NCI-H82 (cell line): ENCODE data around the gene CIRBP.
"Not testable (repeated sequence)": the region's sequence is repeated elsewhere in the genome, so short reads cannot be mapped to it uniquely, and the experiment has no call there.

Source experiments
- DNase-seq: peaks from one replicate; lab custom pipeline; 2025; lab: John Stamatoyannopoulos, UW

Gene CIRBP

DNA sequence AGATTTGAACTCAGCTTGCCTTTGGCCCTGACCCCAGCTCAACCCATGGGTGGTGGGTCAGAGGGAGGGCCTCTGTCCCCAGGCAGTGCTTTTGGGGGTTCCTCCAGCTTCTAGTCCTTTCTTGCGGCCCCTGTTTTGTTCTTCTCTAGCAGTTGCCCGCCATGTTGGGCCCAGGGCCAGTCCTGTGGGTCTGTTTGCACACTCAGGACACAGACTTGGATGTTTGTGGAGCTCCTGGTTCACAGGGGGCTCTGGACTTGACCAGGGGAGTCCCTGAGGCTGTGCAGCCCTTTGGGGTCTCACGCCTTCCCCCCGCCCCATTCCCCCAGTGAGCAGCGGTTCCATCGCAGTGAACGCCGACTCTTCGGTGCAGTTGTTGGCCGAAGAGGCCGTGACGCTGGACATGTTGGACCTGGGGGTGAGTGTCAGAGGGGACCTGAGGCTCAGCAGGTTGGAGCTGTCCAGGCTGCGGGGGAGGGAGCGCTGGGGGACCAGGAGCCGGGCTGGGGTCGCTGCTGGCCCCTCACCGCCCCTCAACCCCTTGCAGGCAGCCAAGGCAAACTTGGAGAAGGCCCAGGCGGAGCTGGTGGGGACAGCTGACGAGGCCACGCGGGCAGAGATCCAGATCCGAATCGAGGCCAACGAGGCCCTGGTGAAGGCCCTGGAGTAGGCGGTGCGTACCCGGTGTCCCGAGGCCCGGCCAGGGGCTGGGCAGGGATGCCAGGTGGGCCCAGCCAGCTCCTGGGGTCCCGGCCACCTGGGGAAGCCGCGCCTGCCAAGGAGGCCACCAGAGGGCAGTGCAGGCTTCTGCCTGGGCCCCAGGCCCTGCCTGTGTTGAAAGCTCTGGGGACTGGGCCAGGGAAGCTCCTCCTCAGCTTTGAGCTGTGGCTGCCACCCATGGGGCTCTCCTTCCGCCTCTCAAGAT, 25.1 kb upstream of the CIRBP start:
- DNase-seq, result peak; percentile 81

DNA sequence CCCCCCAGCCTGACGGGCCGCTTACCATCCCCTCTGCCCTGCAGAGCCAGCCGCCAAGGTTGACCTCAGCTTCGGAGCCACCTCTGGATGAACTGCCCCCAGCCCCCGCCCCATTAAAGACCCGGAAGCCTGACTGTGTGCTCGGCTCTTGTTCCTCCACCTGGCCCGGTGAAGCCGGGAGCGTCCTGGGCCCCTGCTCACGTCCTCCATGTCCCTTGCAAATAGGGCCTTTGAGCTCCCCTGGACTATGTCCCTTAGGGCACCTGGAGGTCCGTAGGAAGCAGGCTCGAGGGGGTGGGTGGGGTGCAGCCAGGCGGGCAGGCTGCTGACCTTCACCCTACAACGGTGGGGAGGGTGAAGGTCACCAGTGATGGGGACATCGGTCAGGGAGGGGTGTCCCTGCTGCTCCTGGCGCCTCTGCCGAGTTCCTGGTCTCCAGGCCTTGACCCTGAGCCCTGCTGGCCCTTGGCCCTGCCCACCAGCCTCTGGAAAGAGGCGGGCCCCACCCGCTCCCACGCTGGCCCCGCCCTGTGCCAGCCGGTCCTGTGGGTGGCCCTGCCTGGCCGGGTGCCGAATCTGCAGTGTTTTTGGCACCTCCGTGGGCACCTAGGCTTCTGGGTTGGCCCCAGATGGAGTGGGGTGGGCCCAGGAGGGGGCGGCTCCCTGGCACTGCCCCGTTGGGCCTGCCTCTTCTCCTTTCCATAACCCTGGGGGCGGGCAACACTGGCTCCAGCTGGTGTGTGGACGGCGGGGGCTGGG, 24.3 kb upstream of the CIRBP start:
- DNase-seq, result no peak

DNA sequence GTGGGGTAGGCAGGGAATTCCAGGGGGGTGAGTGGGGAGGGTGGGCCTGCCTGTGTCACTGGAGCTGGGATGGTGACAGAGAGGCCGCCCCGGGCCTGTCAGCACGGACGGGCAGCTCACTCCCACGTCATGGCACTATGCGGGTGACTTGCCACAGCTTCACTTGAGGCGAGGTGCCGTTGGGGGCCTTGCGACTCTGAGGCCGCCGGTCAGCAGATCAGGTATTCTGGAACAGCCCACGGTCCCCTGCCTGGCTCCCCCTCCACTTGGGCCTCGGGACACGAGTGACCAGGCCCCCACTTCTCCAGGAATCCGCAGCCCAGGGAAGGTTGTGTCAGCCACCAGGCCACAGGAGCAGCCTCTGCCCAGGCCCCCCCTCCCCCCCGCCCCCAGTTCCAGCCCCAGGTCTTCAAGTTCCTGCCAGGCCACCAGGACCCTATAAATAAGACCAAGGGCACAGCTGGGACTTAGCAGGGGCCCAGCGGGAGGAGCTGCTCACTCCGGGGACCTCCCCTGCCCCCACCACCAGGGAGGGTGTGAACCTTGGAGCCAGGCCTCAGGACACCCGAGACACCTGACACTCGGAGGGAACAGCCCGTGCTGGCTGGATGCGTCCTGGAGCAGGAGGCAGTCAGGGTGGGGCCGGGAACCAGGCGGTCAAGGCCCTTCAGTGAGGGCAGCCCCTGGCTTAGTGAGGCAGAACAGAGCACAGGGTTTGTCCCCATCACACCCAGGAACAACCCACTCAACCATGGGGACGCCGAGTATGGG, 23.5 kb upstream of the CIRBP start:
- peak; percentile 26 for DNase-seq

DNA sequence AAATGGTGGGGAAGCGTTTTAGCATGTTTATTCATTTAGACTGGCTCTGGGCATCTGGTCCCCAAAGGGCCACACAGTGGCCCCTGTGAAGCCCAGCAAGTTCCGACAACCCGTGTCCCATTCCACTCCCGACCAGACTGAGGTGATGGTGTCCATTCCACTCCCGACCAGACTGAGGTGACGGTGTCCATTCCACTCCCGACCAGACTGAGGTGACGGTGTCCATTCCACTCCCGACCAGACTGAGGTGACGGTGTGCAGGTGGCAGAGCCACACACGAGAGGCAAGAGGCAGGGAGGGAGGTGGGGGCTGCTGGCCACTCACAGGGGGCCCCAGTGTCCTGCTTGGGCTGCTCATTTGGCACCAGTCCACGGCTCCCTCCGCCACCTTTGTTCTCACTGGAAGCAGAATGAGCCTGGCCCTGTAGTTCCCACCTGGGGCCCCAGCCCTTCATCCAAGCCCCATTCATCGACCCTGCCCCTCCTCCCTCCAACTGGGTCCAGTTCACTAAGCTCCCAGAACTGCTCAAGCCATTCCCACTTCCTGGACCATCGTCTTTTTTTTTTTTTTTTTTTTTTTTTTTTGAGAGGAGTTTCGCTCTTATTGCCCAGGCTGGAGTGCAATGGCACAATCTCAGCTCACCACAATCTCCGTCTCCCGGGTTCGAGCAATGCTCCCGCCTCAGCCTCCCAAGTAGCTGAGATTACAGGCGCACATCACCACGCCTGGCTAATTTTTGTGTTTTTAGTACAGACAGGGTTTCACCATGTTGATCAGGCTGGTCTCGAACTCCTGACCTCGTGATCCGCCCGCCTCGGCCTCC, 22.7 kb upstream of the CIRBP start:
- not testable (repeated sequence) for DNase-seq

DNA sequence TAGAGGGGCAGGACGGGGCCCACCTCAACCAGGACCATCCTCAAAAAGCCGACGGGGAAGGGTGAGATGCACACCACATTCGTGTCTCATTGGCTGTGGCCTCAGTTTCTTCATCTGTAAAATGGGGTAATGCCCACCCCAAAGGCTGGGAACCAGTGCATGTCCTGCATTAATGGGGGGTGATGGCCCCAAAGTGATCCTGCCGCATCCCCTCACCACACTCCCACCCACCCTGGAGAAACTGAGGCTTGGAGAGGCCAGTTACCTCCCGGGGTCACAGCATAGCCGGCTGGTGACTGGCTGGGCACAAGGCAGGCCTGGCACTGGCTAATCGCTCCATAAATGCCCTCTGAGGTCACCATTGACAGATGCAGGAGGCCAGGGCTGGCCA, 21.4 kb upstream of the CIRBP start:
- no peak for DNase-seq

DNA sequence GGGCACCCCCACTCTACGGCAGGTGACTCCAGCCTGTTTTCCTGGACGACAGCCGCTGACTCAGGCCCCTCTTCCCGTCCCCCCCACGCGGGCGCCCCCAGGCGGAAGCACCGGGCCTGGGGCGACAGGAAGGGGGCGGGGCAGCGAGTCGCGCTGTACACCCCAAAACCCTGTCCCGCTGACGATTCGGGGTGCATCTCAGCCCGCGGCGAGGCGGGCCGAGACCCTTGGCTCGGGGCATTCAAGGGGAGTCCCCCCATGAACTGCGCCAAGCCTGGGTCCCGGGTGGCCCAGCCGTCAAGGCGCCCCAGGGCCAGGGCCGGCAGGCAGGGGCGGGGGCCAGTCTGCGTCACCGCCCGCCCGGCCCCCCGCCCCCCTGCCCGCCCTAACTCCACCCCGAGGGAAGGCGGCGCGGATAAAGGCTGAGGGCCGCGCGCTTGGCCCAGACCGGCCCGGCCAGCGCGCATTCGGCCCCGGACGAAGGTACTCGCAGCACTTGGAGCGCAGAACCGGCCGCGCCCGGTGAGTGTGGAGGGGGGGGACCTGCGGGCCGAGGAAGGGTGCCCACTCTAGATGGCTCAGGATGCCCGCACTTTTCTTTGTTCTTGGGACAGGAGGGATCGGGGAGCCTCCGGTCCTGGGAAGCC, 20.9 kb upstream of the CIRBP start, which contains the start of gene MIDN:
Gene MIDN, plus strand, starts transcription at position 445 of the 647 bp plus-strand sequence. CDS start 1,714 bp downstream, outside the sequence.
- DNase-seq, result peak; percentile 77

DNA sequence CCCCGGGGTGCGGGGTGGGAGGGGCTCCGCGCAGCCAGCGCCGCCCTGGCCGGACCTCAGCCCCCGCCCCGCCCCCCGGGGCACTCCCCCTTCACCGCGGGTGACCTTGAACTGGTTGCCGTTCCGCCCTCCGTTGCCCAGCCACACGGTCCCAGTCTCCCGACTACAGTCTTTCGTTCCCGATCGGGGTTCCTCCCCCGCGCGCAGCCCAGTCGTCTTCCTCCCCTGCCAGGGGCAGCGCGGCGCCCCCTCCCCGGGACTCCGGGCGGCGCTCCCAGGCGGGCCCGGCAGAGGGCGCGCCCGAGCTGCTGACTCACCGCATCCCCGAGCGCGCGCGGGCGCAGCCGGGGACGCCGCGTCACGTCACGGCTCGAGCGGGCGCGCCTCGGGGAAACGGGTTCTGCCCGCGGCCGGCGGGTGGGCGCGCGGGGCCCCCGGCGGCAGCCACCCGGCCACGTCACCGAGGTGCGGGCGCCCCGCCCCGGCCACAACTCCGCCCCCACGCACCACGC, 20.3 kb upstream of the CIRBP start:
- DNase-seq, result peak; percentile 77

DNA sequence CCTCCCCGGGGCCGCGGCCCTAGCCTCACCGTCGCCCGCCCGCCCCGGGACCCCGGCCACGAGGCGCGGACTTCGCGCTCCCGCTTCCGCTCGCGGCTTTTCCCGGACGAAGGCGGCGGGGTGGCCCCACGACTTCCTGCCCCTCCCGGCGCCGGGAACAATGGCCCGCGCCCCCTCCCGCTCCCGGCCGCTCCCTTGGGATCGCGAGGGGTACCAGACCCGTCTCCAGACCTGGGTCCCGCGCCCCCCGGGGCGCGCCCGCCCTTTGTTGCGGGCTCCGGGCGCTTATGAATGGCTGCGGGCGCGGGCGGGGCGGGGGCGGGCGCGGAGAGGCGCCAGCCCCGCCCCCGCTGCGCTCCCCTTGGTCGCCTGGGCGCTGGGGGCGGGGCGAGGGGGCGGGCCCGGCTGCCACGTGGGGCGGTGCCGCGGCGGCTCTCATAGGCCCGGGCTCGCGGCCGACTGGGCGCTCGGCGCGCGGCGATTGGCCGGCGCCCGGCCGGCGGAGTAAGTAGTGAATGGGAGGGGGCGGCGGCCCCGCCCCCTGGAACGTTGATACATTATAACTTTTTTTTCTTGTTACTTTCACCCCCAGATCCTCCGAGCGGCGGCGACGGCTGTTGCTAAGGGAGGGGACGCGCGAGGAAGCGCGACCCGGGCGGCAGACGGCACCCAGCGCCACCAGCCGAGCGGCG, 19.7 kb upstream of the CIRBP start:
- peak; percentile 92 for DNase-seq

DNA sequence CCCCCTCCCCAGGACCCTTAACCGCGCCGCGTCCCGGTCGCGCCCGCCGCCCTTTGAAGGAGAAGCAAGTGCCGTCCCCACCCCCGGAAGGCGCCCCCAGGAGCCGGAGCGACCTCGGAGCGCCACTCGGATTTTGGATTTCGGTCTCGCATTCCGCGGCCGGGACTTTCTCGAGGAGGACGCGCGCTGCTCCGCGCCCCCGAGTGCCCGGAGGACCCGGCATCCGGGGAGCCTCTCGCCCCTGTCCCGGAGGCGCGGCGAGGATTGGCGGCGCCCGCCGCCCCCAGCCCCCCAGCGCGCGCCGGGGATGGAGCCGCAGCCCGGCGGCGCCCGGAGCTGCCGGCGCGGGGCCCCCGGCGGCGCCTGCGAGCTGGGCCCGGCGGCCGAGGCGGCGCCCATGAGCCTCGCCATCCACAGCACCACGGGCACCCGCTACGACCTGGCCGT, 19.1 kb upstream of the CIRBP start:
- DNase-seq, result no peak

DNA sequence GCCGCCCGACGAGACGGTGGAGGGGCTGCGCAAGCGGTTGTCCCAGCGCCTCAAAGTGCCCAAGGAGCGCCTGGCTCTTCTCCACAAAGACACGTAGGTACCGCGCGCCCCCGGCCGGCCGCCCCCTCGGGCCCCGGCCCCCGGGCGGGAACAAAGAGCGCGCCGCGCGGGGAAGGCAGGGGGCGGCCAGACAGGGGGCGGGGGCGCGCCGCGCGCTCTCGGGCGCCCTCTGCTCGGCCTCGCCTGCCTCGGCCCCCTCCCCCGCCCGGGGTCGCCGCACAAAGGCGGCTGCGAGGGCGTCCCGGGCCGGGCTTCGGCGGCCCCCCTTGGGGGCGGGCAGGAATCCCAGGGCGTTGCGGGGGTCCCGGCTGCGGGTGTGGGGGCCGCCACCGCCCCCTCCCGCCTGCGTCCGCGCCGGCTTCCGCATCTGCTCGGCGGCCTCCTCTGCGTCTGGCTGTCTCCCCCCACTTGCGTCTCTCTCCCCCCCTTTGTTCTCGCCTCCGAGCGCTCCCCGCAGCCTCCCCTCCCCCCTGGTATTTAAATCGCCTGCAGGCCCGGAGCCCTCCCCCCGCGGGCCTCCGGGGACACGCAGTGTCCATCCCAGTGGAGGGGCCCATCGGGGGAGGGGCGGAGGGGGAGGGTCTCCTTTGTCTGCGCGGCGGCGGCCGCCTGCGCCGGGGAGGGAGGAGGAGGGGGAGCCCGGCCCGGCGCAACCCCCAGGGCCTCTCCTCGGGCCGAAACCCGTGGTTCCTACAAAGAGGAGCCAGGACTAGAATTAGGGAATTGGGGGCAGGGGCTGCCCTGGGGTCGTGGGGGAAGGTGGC, 18.5 kb upstream of the CIRBP start:
- peak; percentile 91 for DNase-seq

DNA sequence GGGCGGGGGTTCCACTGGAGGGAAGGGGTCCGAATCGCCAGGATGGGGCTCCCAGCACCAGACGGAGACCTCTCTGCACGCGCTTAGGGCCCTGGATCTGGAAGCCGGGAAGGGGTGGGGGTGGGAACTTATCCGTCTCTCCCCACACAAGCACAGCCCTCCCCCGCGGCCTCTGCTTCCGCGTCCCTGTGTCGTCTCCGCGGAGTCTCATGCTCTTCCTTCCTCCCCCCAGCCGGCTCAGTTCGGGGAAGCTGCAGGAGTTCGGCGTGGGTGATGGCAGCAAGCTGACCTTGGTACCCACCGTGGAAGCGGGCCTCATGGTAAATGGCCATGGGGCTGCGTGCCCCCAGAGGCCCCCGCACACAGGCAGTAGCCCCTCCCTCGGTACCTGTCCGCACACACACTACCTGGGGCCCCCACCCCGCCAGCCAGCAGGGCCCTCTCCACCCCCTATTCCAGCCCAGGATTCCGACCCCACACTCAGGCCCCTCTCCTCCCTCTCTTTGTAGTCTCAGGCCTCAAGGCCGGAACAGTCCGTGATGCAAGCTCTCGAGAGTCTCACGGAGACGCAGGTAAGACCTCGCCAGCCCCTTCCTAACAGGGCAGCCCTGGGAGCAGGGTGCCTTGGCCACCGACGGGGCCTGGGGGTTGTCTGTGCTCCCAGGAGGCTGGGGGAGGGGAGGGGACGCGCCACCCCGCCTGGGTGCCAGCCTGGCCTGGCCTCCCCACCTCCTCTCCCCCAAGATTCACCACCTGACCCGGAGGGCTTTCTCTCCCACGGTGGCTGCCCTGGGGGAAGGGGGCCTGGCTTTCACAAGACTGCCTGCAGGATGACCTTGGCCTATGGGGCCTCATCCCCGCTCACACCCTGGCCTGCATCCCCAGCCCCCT, 17.6 kb upstream of the CIRBP start:
- DNase-seq, result peak; percentile 76

DNA sequence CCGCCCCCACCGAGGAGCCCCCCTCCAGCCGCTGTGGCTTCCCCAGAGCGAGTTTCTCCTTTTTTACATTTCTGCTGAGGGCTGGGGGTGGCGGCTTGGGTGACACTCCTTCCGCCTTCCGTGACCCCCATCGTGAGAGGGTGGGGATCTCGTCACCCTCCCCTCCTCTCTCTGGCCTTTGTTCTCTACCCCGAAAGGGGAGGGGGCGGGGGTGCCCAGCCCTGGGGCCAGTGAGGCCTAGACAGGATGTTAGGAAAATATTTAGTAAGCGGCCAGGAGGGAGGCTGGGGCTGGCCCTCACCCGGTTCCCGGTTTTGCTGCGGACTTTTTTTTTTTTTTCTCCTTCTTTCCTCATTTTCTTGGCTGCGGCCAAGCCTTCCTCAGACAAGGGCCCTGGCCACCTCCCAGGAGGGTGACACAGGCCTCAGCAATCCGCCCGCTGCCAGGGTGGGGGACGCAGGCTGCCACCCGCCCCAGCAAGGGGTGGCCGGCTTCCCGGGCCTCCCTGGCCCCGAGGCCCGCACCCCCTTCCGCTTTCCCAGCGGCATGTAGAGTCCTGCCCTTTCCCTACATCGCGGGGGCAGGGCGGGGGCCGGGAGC, 16.8 kb upstream of the CIRBP start:
- DNase-seq, result no peak

DNA sequence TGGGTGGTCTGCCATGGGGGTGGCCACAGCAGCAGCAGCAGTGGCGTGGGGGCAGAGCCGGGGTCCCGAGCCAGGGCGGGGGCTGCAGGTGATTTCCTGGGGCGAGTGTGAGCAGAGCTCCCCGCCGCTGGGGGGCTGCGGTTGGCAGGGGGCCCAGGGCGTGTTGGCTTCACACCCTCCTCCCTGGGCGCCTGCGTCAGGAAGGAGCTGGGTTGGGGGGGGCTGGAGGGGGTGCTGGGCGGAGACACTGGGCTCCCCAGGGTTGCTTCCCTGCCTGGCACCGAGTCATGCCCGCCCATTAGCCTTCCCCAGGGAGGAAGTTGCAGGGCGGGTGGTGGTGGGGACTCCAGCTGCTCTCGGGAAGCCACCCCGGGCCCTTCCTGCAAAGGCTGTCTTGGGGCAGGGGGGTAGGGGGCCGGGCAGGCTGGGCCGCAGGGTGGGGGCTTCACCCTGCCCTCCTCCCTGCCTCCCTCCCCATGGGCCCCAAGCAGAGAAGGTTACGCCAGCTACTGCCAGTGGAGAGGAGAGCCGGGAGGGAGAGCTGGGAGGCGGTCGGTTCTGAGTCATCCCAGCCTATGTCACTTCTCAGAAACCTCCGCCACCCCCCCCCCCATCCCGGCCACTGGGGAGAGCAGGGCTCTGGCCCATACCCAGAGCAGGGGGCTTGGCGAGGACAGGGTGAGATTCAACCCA, 16.2 kb upstream of the CIRBP start:
- no peak for DNase-seq

DNA sequence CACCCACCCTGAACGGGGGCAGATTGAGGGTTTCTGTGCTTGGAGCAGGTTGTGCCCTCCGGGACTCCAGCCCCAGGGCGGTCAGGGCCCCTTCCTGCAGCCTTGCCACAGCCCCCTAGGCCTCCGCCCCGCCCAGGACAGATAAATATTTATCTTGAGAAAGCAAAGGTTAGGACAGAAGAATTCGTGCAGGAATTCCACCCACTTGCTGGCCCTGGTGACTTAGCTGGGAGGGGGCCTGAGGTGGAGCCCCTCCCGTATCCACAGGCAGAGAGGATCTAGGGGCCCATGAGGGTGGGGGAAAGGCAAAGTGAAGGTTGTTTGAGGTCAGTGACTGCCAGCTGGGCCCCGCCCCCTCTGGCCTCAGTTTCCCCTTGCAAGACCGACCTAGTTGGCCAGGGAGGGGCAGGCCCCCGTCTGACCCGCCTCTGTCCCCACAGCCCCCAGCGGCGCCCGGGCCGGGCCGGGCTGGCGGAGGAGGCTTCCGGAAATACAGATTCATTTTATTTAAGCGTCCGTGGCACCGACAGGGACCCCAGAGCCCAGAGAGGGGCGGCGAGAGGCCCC, 15.5 kb upstream of the CIRBP start:
- DNase-seq, result no peak

DNA sequence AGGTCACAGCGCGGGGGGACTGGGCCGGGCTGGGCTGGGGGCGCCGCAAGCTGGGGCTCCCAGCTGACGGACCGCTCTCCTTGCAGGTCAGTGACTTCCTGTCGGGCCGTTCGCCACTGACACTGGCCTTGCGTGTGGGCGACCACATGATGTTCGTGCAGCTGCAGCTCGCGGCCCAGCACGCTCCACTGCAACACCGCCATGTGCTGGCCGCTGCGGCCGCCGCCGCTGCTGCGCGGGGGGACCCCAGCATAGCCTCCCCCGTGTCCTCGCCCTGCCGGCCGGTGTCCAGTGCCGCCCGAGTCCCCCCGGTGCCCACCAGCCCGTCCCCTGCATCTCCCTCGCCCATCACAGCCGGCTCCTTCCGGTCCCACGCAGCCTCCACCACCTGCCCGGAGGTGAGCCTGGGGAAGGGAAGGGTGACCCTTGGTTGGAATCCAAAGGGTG, 15.0 kb upstream of the CIRBP start:
- DNase-seq, result no peak

DNA sequence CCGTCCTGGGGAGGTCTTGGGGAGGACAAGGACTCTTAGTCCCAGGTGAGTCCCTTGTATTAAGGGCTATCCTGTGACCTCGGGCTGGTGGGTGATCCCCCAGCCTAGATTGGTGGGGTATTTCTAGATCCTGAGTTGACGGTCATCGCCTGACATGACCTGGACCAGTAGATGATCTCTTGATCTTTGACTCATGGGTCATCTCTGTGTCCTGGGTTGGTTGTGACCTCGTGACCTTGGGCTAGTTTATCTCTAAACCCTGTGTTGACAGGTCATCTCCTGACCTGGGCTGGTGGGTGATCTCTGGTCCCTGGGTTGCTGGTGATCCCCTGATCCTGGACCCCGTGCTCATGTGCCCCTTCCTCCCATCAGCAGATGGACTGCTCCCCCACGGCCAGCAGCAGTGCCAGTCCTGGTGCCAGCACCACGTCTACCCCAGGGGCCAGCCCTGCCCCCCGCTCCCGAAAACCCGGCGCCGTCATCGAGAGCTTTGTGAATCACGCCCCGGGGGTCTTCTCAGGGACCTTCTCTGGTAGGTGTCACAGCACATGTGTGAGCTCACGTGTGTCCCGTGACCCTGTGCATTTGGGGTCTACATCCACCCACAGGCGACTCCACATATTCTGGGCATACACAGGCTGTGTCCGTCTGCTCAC, 14.5 kb upstream of the CIRBP start:
- DNase-seq, result no peak
